Anterior cingulate cortex (tissue), 58 donors: ENCODE data around the gene CLEC2B.

Experiments used
- DNase-seq, 58 donors: peaks; one replicate each; lab custom pipeline; 2025; lab: John Stamatoyannopoulos, UW

Gene CLEC2B

GRCh38 chr12:9870286-9870866 is 1.2 kb upstream of the CLEC2B start:
- DNase-seq: no peak

GRCh38 chr12:9868951-9869306 is 225 bp downstream of the CLEC2B start:
- DNase-seq: no peak

- no peak for DNase-seq
These were observed 798 bp downstream of the CLEC2B start for GRCh38 chr12:9868311-9868801.

GRCh38 chr12:9867531-9867930 is 1.6 kb downstream of the CLEC2B start:
- DNase-seq: no peak

GRCh38 chr12:9866860-9867269 is 2.3 kb downstream of the CLEC2B start:
- DNase-seq: no peak

- no peak for DNase-seq
These were observed 4.1 kb downstream of the CLEC2B start for GRCh38 chr12:9864913-9865675.

- no peak for DNase-seq
These were observed 11.0 kb downstream of the CLEC2B start for GRCh38 chr12:9858135-9858534.

GRCh38 chr12:9856894-9857293 is 12.3 kb downstream of the CLEC2B start:
- DNase-seq: no peak

GRCh38 chr12:9856151-9856550 is 13.0 kb downstream of the CLEC2B start:
- no peak for DNase-seq

- no peak for DNase-seq
These were observed 17.2 kb downstream of the CLEC2B start for GRCh38 chr12:9851927-9852326.

- no peak for DNase-seq
These were observed 18.1 kb downstream of the CLEC2B start for GRCh38 chr12:9851050-9851449.

- no peak for DNase-seq
These were observed 20.3 kb downstream of the CLEC2B start for GRCh38 chr12:9848899-9849298.

- no peak for DNase-seq
These were observed 25.7 kb downstream of the CLEC2B start for GRCh38 chr12:9843407-9843806.

- DNase-seq: no peak
These were observed 37.4 kb downstream of the CLEC2B start for GRCh38 chr12:9831720-9832119.

GRCh38 chr12:9829982-9830381 is 39.2 kb downstream of the CLEC2B start:
- no peak for DNase-seq

GRCh38 chr12:9829483-9829882 is 39.7 kb downstream of the CLEC2B start:
- no peak for DNase-seq

- no peak for DNase-seq
These were observed 41.8 kb downstream of the CLEC2B start, which contains the start of gene KLRF1 for GRCh38 chr12:9827209-9827888. Gene KLRF1, plus strand, starts transcription at chr12:9827481. Its CDS starts 64 bp downstream, at chr12:9827545.

GRCh38 chr12:9820281-9820930 is 48.7 kb downstream of the CLEC2B start:
- DNase-seq: no peak

GRCh38 chr12:9813821-9814798 is 55.0 kb downstream of the CLEC2B start:
- peak in 33 of 58 donors; percentile 1 to 50 (median 13) for DNase-seq

- no peak for DNase-seq
These were observed 57.5 kb downstream of the CLEC2B start for GRCh38 chr12:9811621-9812020.
